HFF-Myc (cell line): ENCODE results near the gene NNT.

Experiments used
- DNase-seq: peaks from one replicate; pipeline ENCODE4 v3.0.0-alpha.2; 2011; ENCODE audit warnings: low read depth; ENCODE audit errors: extremely low read depth
- H3K4me3 ChIP-seq: replicated peaks from 2 replicates; pipeline ENCODE4 v1.5.1; 2011; ENCODE audit warnings: low read depth, mild to moderate bottlenecking, control low read depth, low read length
- CTCF ChIP-seq: IDR thresholded peaks from 2 replicates; pipeline ENCODE4 v1.5.1; 2012; ENCODE audit warnings: mild to moderate bottlenecking, low read depth, low read length, control low read depth; ENCODE audit errors: missing control alignments

NNT gene

GRCh38 chr5:43620944-43621505 is 18.0 kb downstream of the NNT start:
- H3K4me3 ChIP-seq, result no peak overlapping the region
- DNase-seq, result no peak

GRCh38 chr5:43622074-43622473 is 19.1 kb downstream of the NNT start:
- H3K4me3 ChIP-seq, result no peak overlapping the region
- no peak for DNase-seq
- no peak for TF ChIP-seq CTCF

More at GRCh38 chr5:43620944-43621505, 18.0 kb downstream of the NNT start:
- no peak for TF ChIP-seq CTCF

- H3K4me3 ChIP-seq, result no peak overlapping the region
- TF ChIP-seq CTCF, result no peak
- no peak for DNase-seq
Observed at GRCh38 chr5:43623048-43623680, 20.2 kb downstream of the NNT start.

GRCh38 chr5:43627028-43627427 is 24.0 kb downstream of the NNT start:
- peak; percentile 88 for TF ChIP-seq CTCF
- H3K4me3 ChIP-seq, result no peak overlapping the region
- DNase-seq, result no peak

GRCh38 chr5:43631182-43631910 is 28.4 kb downstream of the NNT start:
- peak; percentile 88 for DNase-seq
- no peak overlapping the region for H3K4me3 ChIP-seq
- peak; percentile 56 for TF ChIP-seq CTCF

GRCh38 chr5:43634621-43635020 is 31.6 kb downstream of the NNT start:
- DNase-seq, result no peak
- no peak overlapping the region for H3K4me3 ChIP-seq
- TF ChIP-seq CTCF, result no peak
